DOHH2 (cell line): ENCODE measurements around the gene MMD.

Source experiments
- EZH2phosphoT487 ChIP-seq: fragments of 200-600 bp; sonication (generic); IDR thresholded peaks from 2 replicates; pipeline ENCODE4 v1.6.1; 2017; ENCODE audit warnings: borderline replicate concordance, mild to moderate bottlenecking, antibody characterized with exemption, low read length, moderate library complexity, mixed read lengths
- TF ChIP-seq, protein P1 (sequence below): fragments of 200-600 bp; sonication (generic); IDR thresholded peaks from one replicate; pipeline ENCODE4 v1.5.1; 2014; ENCODE audit warnings: antibody characterized with exemption, mild to moderate bottlenecking, low read depth, low read length; ENCODE audit not compliant: poor library complexity, severe bottlenecking

GRCh38 chr17:55407641-55408566 lies 13.7 kb downstream of the MMD start:
- TF ChIP-seq, protein P1, sequence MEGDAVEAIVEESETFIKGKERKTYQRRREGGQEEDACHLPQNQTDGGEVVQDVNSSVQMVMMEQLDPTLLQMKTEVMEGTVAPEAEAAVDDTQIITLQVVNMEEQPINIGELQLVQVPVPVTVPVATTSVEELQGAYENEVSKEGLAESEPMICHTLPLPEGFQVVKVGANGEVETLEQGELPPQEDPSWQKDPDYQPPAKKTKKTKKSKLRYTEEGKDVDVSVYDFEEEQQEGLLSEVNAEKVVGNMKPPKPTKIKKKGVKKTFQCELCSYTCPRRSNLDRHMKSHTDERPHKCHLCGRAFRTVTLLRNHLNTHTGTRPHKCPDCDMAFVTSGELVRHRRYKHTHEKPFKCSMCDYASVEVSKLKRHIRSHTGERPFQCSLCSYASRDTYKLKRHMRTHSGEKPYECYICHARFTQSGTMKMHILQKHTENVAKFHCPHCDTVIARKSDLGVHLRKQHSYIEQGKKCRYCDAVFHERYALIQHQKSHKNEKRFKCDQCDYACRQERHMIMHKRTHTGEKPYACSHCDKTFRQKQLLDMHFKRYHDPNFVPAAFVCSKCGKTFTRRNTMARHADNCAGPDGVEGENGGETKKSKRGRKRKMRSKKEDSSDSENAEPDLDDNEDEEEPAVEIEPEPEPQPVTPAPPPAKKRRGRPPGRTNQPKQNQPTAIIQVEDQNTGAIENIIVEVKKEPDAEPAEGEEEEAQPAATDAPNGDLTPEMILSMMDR = no peak
- no peak for TF ChIP-seq EZH2phosphoT487
